Melanocyte of skin (primary cell): Measurements from ENCODE around the gene TAAR6. TPM values are rescaled to one million over a fixed set of nuclear protein-coding genes. Genes with fewer than 3 reads are reported as not detected.

ENCODE experiments used
- small RNA-seq, 2 donors: library from RNA; depleted of rRNA; stranded (forward); fragments of <200 nt; gene quantifications; one replicate each; pipeline ENCODE3, GENCODE V24; 2012
- total RNA-seq, 2 donors: library from RNA; depleted of rRNA; stranded (reverse); fragments of >200 nt; gene quantifications; 2 replicates each; pipeline ENCODE4 v1.2.3, GENCODE V29; 2012

TAAR6 gene, protein sequence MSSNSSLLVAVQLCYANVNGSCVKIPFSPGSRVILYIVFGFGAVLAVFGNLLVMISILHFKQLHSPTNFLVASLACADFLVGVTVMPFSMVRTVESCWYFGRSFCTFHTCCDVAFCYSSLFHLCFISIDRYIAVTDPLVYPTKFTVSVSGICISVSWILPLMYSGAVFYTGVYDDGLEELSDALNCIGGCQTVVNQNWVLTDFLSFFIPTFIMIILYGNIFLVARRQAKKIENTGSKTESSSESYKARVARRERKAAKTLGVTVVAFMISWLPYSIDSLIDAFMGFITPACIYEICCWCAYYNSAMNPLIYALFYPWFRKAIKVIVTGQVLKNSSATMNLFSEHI
- total RNA-seq, result not detected

GRCh38 chr6:132570221-132570777, at the start of gene TAAR6:
Gene TAAR6 (plus strand): TSS chr6:132570322. CDS start chr6:132570322, 0 bp downstream.

DNA sequence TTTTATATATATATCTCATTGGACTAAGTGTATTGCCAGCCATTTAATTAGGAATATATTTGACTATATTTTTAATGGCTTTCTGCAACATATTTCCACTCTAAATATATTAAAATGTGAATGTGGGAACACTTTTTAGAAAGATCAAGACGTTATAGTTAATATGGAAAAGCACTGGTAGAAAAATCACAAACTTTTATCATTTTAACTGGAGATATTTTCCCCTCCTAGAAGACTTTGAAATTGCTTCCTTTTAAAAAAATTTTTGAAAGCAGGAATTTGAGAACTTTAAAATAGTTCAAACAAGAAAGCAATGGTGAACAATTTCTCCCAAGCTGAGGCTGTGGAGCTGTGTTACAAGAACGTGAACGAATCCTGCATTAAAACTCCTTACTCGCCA, 32.1 kb upstream of the TAAR6 start, which contains the start of gene TAAR9:
Gene TAAR9, plus strand, starts transcription at position 301 of the 400 bp plus-strand sequence. Its CDS starts 13 bp downstream, at position 314.

GRCh38 chr6:132552372-132552771, 17.8 kb upstream of the TAAR6 start, which contains the start of gene TAAR8:
Gene TAAR8 (plus strand): TSS chr6:132552672. CDS start chr6:132552693, 21 bp downstream.

DNA sequence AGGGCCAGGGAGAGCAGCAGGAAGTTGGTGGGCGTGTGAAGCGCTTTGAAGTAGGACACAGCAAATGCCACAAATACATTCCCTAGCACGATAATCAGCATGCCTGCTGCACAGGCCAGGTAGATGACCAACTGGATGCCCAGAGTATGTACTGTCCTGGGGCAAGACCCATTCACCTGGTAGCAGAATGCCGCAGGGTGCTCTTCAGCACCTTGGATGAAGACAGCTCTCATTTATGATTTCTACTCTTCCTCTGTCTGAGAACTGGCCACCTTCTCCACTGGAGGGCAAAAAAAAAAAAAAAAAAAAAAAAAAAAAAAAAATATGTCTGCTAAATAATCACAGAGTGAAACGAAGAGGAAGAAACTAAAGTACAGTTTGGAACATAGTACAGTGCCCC, 19.3 kb downstream of the TAAR6 start, which contains the start of gene TAAR5:
Gene TAAR5, minus strand, starts transcription at position 288 of the 400 bp plus-strand sequence. Its CDS starts 55 bp downstream, at position 233.

Small RNAs within 50 kb of the gene (small RNA-seq; reads per million reads assigned to genes)
- gene TAAR7P, result 0 reads per million in 2 donors

Other genes starting within 250 kb of the TAAR6 start
- 10 to 100 TPM; 37.9 to 39.3 TPM for gene MOXD1, start 168.8 kb upstream of the TAAR6 start, total RNA-seq
- 10 to 100 TPM; 67.3 to 92.9 TPM for gene STX7, start 57.2 kb upstream of the TAAR6 start, total RNA-seq
- gene TAAR9, start 32.0 kb upstream of the TAAR6 start, total RNA-seq, result not detected
- not detected for gene TAAR8, start 17.6 kb upstream of the TAAR6 start, total RNA-seq
- not detected for gene TAAR5, start 19.4 kb downstream of the TAAR6 start, total RNA-seq
- gene TAAR2, start 54.0 kb downstream of the TAAR6 start, total RNA-seq, result not detected
- not detected for gene TAAR1, start 88.9 kb downstream of the TAAR6 start, total RNA-seq
- not detected for gene VNN1, start 143.7 kb downstream of the TAAR6 start, total RNA-seq
- gene VNN2, start 187.6 kb downstream of the TAAR6 start, total RNA-seq, result not detected
- 100 to 1,000 TPM; 116 to 134 TPM for gene SLC18B1, start 228.3 kb downstream of the TAAR6 start, total RNA-seq
- gene RPS12, start 244.2 kb downstream of the TAAR6 start, total RNA-seq, result 1,000 to 10,000 TPM in 1 of 2 donors, 100 to 1,000 TPM in 1; 507 to 1,099 TPM